Loucy (cell line): ENCODE data around the gene ESPL1.

Source experiments
- H2AFZ ChIP-seq: fragments of 200-600 bp; sonication (generic); 2 replicates; pipeline ENCODE4 v1.6.0; 2016; ENCODE audit warnings: antibody characterized with exemption, mild to moderate bottlenecking, low read length, moderate library complexity
- H3F3A ChIP-seq: fragments of 200-600 bp; 2 replicates; pipeline ENCODE4 v1.6.0; 2016; ENCODE audit warnings: antibody characterized with exemption, low read depth, mild to moderate bottlenecking
- H3K27me3 ChIP-seq: fragments of 200-600 bp; sonication (generic); 2 replicates; pipeline ENCODE4 v1.6.1; 2014; ENCODE audit warnings: low read length, mild to moderate bottlenecking; ENCODE audit not compliant: insufficient read depth, poor library complexity, severe bottlenecking
- H3K36me3 ChIP-seq: fragments of 200-600 bp; sonication (generic); 2 replicates; pipeline ENCODE4 v1.6.1; 2016; ENCODE audit warnings: low read length; ENCODE audit not compliant: insufficient read depth
- H3K4me1 ChIP-seq: fragments of 200-600 bp; sonication (generic); 2 replicates; pipeline ENCODE4 v1.5.1; 2014; ENCODE audit warnings: low read length, mild to moderate bottlenecking; ENCODE audit not compliant: insufficient read depth, poor library complexity, severe bottlenecking
- H3K4me2 ChIP-seq: fragments of 200-600 bp; sonication (generic); 2 replicates; pipeline ENCODE4 v1.6.0; 2014; ENCODE audit warnings: antibody characterized with exemption, low read length, low read depth, mild to moderate bottlenecking; ENCODE audit not compliant: poor library complexity, severe bottlenecking
- H3K4me3 ChIP-seq: fragments of 200-600 bp; sonication (generic); 2 replicates; pipeline ENCODE4 v1.5.1; 2014; ENCODE audit warnings: low read length, mild to moderate bottlenecking, mixed read lengths; ENCODE audit not compliant: poor library complexity, severe bottlenecking
- H3K79me2 ChIP-seq: fragments of 200-600 bp; sonication (generic); 2 replicates; pipeline ENCODE4 v1.6.1; 2014; ENCODE audit warnings: low read length; ENCODE audit not compliant: insufficient read depth
- H3K9ac ChIP-seq: fragments of 200-600 bp; sonication (generic); 2 replicates; pipeline ENCODE4 v1.6.0; 2014; ENCODE audit warnings: mild to moderate bottlenecking, low read depth, low read length, moderate library complexity; ENCODE audit not compliant: poor library complexity, severe bottlenecking
- H3K9me2 ChIP-seq: fragments of 200-600 bp; sonication (generic); replicated peaks from 2 replicates; pipeline ENCODE4 v1.6.1; 2016; ENCODE audit warnings: low read depth, low read length, mixed read lengths
- H3K9me3 ChIP-seq: fragments of 200-600 bp; sonication (generic); 2 replicates; pipeline ENCODE4 v1.6.1; 2014; ENCODE audit warnings: mild to moderate bottlenecking, antibody characterized with exemption, low read length, low read depth; ENCODE audit not compliant: insufficient read depth
- H4K20me1 ChIP-seq: fragments of 200-600 bp; sonication (generic); 2 replicates; pipeline ENCODE4 v1.6.0; 2014; ENCODE audit warnings: antibody characterized with exemption, low read length, mild to moderate bottlenecking; ENCODE audit not compliant: insufficient read depth, poor library complexity, severe bottlenecking
- EZH2phosphoT487 ChIP-seq: fragments of 200-600 bp; IDR thresholded peaks from 2 replicates; pipeline ENCODE4 v1.6.1; 2018; ENCODE audit warnings: antibody characterized with exemption, mild to moderate bottlenecking, moderate library complexity, borderline replicate concordance
- TF ChIP-seq, protein P1 (sequence below): fragments of 200-600 bp; sonication (generic); conservative IDR thresholded peaks from 2 replicates; pipeline ENCODE4 v1.5.1; 2014; ENCODE audit warnings: mild to moderate bottlenecking, antibody characterized with exemption, low read length

Gene ESPL1

DNA sequence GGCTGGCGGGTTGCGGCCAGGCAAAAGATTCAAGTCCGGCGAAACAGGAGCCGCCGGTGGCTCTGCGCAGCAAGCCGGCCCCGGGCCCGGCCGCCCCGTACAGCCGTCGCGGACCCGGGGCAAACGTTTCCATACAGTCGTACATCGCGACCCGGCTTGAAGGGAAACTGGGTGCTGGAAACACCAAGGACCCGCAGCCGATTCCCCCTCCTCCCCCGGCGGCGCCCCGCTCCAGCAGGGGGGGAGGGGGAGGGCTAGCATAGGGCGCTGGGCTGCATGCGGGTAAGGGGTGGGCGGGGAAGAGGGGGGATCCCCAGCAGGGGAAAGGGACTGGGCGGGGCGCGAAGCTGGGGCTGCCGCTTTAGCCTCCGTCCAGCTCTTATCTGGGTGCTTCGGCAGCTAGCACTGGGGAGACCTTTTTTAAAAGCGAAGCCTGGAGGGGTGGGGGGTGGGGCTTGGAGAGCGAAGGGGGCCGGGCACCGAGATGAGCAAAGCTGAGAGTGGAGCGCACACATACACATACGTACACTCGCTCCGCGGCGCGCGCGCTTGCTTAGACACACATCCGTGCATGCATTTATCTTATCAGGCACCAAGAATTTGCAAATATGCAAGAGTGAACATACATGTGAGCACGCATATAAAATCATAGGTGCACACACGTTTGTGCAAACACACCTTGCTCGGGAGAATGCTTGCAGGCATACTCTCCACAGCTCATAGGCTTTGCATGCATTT is 48.0 kb upstream of the ESPL1 start:
- H3K27me3 ChIP-seq: no peaks in the 10 kb centered on the region
- H3K9ac ChIP-seq: peak overlapping the region; percentile 60
- H3K79me2 ChIP-seq: no peaks in the 10 kb centered on the region
- H3K4me1 ChIP-seq: peaks cover 53% of the 10 kb centered on the region
- H3K4me3 ChIP-seq: peak overlapping the region; percentile 87
- peak overlapping the region; percentile 89 for H2AFZ ChIP-seq
- no peaks in the 10 kb centered on the region for H3K9me3 ChIP-seq
- H3F3A ChIP-seq: peaks cover 15% of the 10 kb centered on the region
- no peaks in the 10 kb centered on the region for H3K36me3 ChIP-seq
- TF ChIP-seq EZH2phosphoT487: no peak
- TF ChIP-seq, protein P1, sequence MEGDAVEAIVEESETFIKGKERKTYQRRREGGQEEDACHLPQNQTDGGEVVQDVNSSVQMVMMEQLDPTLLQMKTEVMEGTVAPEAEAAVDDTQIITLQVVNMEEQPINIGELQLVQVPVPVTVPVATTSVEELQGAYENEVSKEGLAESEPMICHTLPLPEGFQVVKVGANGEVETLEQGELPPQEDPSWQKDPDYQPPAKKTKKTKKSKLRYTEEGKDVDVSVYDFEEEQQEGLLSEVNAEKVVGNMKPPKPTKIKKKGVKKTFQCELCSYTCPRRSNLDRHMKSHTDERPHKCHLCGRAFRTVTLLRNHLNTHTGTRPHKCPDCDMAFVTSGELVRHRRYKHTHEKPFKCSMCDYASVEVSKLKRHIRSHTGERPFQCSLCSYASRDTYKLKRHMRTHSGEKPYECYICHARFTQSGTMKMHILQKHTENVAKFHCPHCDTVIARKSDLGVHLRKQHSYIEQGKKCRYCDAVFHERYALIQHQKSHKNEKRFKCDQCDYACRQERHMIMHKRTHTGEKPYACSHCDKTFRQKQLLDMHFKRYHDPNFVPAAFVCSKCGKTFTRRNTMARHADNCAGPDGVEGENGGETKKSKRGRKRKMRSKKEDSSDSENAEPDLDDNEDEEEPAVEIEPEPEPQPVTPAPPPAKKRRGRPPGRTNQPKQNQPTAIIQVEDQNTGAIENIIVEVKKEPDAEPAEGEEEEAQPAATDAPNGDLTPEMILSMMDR: no peak
- H3K9me2 ChIP-seq: no peaks in the 10 kb centered on the region
- H4K20me1 ChIP-seq: no peaks in the 10 kb centered on the region
- peak overlapping the region; percentile 94 for H3K4me2 ChIP-seq

DNA sequence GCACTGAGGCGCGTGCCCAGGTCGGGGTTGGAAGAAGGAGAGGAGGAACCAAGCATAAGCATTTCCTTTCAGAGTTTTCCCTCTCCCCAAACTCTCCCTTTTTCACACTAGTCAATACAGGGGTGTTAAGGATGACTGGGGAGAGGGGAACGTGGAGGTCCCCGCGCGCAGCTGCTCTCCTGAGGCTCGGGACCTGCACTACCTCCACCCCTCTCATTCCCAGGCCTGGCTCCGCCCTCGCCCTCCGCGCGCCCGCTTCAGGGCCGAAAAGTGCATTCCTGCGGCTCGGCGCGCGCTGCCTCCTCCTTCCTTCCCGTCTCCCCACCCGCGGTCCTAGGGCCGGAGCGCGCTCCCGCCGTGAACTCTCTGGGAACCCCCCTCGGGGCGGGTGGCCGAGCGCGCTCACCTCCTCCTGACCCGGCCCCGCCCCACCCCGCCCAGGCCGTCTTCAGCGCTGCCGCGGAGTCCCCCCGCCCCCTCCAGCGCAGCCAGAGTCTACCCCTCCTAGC is 47.4 kb upstream of the ESPL1 start:
- peak overlapping the region; percentile 89 for H3K9ac ChIP-seq
- peak overlapping the region; percentile 94 for H3K4me2 ChIP-seq
- no peak for TF ChIP-seq EZH2phosphoT487
- TF ChIP-seq, protein P1: no peak
- peaks cover 53% of the 10 kb centered on the region for H3K4me1 ChIP-seq
- peaks cover 15% of the 10 kb centered on the region for H3F3A ChIP-seq
- peak overlapping the region; percentile 100 for H2AFZ ChIP-seq
- H3K79me2 ChIP-seq: no peaks in the 10 kb centered on the region
- no peaks in the 10 kb centered on the region for H3K9me3 ChIP-seq
- H4K20me1 ChIP-seq: no peaks in the 10 kb centered on the region
- no peaks in the 10 kb centered on the region for H3K27me3 ChIP-seq
- no peaks in the 10 kb centered on the region for H3K36me3 ChIP-seq
- H3K9me2 ChIP-seq: no peaks in the 10 kb centered on the region
- H3K4me3 ChIP-seq: peak overlapping the region; percentile 87

DNA sequence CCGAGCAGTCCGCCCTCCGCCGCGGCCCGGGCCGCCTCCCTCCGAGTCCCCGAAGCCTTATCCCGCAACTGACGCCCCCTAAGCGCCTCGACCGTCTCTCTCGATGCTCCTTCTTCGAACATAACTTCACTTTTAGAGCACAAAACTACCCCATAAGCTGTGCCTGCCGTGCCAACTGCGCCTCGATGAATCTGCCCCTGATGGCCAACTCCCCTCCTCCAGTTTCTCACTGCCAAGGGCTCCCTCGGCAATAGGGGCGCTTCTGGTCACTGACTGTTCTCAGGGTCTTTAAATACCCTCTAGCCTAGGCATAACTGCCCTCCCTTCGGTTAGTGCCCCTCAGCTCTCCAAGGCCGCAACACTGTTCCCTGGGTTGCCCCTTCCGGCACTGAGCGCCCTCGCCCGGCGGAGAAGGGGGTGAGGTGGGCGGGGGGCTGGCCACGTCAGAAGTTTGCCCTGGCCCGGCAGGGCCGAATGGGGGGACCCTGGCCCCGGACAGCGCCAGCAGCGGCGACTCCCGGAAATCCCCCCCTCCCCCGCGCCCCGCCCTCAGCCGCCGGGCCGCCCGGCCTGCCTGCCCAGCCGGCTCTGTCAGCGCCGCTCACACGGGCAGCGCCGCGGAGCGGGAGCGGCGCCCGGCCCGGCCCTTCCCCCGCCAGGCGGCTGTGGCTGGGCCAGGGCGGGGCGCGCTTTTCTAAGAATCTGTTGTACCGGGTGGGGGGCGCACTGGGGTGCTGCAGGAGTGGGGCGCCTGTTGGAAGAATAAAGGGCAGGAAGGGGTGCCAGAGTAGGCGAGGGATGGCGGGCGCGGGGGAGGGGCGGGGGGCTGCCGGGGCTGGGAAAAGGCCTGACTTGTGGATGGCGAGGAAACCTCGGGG is 46.7 kb upstream of the ESPL1 start:
- no peaks in the 10 kb centered on the region for H3K9me2 ChIP-seq
- peak overlapping the region; percentile 87 for H3K4me3 ChIP-seq
- TF ChIP-seq, protein P1: peak; percentile 54
- TF ChIP-seq EZH2phosphoT487: no peak
- H3K9ac ChIP-seq: peak overlapping the region; percentile 89
- H3K36me3 ChIP-seq: no peaks in the 10 kb centered on the region
- H3K4me2 ChIP-seq: peak overlapping the region; percentile 94
- peak overlapping the region; percentile 100 for H2AFZ ChIP-seq
- H3K9me3 ChIP-seq: no peaks in the 10 kb centered on the region
- no peaks in the 10 kb centered on the region for H4K20me1 ChIP-seq
- H3K27me3 ChIP-seq: no peaks in the 10 kb centered on the region
- H3F3A ChIP-seq: peaks cover 15% of the 10 kb centered on the region
- H3K79me2 ChIP-seq: no peaks in the 10 kb centered on the region
- peaks cover 51% of the 10 kb centered on the region for H3K4me1 ChIP-seq
